GM10266 (cell line): ENCODE data around the gene E4F1.

ENCODE experiments used
- DNase-seq: peaks from one replicate; pipeline ENCODE4 v3.0.0; 2012; ENCODE audit errors: extremely low spot score
- TF ChIP-seq, protein P1 (sequence below): IDR thresholded peaks from 2 replicates; pipeline ENCODE4 v1.5.1; 2012; ENCODE audit warnings: mild to moderate bottlenecking, low read depth; ENCODE audit not compliant: control insufficient read depth, insufficient read depth; ENCODE audit errors: missing control alignments

The E4F1 gene

DNA sequence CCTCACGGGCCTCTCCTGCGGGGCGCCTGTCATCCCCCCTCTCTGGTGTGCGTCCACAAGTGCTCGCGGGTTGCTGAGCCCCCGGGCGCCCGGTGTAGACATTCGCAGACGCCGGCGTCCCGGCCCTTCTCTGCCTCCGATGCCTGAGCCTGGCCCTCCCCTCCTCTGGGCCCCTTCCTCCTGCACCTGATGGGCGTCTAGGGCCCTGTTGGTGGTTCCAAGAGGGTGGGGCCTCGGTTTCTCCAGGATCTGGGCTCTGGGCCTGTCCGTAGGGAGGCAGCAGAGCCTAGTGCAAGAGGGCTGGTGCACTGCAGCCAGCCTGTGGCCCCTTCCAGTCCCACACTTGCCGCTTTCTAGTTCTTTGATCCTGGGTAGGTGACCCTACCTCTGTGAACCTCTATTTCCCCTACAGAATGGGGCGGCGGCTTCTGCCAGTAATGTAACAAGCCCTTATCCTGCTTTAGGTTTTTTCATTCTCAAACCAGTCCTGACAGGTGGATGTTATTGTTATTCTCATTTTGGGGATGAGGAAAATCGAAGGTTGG is 623 bp downstream of the E4F1 start:
- peak; percentile 66 for DNase-seq
- TF ChIP-seq, protein P1, sequence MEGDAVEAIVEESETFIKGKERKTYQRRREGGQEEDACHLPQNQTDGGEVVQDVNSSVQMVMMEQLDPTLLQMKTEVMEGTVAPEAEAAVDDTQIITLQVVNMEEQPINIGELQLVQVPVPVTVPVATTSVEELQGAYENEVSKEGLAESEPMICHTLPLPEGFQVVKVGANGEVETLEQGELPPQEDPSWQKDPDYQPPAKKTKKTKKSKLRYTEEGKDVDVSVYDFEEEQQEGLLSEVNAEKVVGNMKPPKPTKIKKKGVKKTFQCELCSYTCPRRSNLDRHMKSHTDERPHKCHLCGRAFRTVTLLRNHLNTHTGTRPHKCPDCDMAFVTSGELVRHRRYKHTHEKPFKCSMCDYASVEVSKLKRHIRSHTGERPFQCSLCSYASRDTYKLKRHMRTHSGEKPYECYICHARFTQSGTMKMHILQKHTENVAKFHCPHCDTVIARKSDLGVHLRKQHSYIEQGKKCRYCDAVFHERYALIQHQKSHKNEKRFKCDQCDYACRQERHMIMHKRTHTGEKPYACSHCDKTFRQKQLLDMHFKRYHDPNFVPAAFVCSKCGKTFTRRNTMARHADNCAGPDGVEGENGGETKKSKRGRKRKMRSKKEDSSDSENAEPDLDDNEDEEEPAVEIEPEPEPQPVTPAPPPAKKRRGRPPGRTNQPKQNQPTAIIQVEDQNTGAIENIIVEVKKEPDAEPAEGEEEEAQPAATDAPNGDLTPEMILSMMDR = peak; percentile 20

DNA sequence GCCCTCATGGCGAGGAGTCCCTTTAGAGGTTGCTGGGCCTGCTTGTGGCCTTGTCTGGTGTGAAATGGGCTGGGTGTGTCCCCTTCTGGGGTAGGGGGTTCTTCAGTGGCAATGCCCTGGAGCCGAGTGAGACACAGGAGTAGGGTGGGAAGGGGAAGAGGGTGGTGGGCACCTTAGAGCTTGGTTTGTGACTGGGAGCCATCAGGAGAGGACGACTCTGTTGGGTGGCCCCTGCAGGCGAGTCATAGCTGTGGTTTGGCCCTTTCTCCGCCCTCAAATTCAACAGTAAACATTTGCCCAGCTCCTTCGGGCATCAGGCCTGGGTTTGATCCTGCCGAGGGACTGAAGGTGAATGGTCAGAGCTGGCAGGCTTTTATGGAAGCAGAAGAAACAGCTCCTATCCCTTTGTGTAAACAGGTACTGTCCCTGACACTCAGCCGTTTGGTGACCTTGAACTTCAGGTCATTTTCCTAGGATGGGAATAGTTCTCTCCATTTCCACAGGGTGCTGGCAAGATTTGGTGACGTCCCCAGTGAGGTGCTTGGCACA is 2.9 kb downstream of the E4F1 start:
- DNase-seq = no peak
- TF ChIP-seq, protein P1 = no peak

DNA sequence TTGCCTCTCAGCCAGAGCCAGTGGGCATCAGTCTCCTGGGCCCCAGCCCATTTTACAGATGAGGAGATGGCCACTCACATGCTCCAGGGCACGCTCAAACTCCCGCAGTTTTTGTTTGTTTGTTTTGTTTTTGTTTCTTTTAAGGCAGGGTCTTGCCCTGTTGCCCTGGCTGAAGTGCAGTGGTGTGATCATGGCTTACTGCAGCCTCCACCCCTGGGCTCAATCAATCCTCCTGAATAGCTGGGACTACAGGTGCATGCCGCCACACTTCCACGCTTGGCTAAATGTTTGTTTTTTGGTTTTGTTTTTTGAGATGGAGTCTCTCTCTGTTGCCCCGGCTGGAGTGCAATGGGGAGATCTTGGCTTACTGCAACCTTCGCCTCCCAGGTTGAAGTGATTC is 3.5 kb downstream of the E4F1 start:
- TF ChIP-seq, protein P1 = no peak
- DNase-seq = no peak

- no peak for DNase-seq
- TF ChIP-seq, protein P1 = no peak
These were observed 4.9 kb downstream of the E4F1 start for GRCh38 chr16:2228161-2228824.

- no peak for DNase-seq
- TF ChIP-seq, protein P1 = no peak
These were observed 5.7 kb downstream of the E4F1 start for GRCh38 chr16:2229091-2229490.

- no peak for DNase-seq
- TF ChIP-seq, protein P1 = no peak
These were observed 6.3 kb downstream of the E4F1 start for GRCh38 chr16:2229632-2230250.

DNA sequence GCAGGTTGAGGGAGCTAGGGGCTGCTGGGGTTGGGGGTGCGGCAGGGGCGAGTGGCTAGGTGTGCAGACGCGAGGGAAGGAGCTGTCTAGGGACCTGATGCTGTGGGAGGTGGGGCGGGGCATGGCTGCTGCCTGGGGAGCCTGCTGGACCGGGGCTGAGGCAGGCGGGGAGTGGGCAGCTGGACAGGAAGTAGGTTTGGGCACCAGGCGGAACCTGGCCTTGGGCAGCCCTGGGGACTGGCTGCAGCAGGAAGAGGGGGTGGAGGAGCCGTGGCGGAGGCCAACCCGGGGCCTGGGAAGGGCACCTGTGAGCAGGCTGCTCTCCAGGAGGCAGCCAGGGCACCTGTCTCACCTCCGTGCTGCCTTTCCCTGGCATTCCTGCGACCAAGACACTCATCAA is 7.0 kb downstream of the E4F1 start:
- no peak for DNase-seq
- TF ChIP-seq, protein P1 = no peak
